GM19463 (cell line): ENCODE data around the gene SKI.

Source experiments
- ATAC-seq: cut with Tn5 transposase; IDR thresholded peaks from one replicate; pipeline ENCODE4 v1.9.1; 2021; ENCODE audit warnings: mild to moderate bottlenecking, moderate library complexity; ENCODE audit not compliant: unreplicated experiment

SKI gene

DNA sequence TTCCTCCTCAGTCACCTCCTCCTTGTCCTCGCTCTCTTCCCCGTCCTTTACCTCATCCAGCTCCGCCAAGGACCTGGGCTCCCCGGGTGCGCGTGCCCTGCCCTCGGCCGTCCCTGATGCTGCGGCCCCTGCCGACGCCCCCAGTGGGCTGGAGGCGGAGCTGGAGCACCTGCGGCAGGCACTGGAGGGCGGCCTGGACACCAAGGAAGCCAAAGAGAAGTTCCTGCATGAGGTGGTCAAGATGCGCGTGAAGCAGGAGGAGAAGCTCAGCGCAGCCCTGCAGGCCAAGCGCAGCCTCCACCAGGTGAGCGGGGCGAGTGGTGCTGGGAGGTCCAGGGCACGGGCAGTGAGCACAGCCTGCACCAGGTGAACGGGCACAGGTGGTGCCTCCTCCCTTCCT is 76.2 kb downstream of the SKI start:
- ATAC-seq, result no peak

DNA sequence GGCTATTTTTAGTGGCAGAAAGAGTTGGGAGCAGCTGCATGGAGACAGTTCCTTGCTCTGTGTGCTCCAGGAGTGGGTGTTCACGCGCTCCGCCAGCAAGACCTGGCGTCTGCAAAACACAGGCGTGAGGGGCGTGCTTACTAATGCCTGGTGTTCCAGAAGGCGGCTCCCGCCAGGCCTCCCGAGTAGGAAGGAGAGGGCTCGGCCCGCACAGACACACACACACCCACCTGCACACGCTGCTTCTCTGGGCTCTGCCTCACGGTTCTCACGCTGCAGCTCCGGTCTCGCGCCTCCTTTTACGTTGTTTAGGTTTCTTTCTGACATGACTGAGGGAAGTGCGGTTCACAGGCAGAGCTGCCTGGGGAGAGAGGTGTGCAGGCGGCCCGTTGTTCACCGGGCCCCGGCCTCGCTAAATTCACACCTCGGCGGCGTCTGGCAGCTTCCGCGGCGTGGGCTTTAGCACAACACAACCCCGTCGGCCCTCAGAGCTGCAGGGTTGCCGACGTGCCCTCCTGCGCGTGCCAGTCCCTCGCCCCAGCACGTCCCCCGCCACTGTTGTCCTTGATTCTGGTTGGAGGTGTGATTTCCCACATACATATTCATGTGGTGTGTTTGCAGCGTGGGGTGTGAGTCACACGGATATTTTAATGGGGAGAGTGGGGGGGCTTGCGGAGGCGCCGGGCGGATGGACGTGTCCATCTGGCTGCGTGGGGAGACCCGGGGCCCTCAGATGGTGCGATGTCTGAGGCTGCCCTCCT is 77.0 kb downstream of the SKI start:
- ATAC-seq, result no peak

GRCh38 chr1:2306151-2306978 is 78.2 kb downstream of the SKI start:
- no peak for ATAC-seq

- no peak for ATAC-seq
Measured at GRCh38 chr1:2307064-2307605, 79.0 kb downstream of the SKI start.

- ATAC-seq, result no peak
Measured at GRCh38 chr1:2307972-2308371, 79.9 kb downstream of the SKI start.

GRCh38 chr1:2308844-2309243 is 80.7 kb downstream of the SKI start:
- no peak for ATAC-seq

DNA sequence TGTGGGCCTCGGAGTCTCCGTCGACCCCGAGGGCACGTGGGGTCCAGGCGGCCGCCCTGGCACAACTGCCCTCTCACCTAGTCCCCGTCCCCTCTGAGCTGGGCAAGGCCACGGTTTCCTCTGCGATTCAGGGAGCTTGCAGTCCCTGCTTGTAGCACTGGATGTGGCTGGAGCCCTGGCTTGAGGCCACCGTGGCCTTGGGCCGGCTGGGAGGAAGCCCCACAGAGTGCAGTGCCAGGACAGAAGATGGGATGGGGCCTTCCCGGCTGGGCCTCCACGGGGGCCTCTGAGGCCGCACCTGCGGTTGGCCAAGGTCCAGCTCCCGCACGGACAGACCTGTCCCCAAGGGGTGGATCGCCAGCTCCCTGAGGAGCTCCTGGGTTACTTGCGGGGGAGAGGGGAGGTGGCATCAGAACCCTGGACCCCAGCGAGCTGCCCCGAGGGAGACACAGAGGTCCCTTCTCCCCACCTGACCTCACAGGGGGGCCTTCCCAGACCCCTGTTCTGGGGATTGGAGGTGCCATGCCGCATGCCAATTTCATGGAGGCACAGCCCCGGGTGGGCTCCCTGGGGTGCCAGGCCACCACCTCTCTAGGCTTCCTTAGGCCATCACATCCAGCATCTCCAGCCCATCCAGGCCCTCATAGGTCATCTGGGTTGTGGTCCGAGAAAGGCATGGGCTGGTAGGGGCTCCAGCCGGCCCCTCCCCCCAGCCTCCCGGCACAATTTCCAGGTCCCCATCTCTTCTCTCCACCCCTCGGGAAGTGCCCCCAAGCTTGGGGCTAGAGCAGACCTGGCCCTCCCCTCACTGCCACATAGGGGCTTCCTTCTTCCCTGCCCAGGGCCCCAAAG is 82.4 kb downstream of the SKI start:
- ATAC-seq, result no peak

- ATAC-seq, result no peak
Measured at GRCh38 chr1:2311184-2312032, 83.3 kb downstream of the SKI start.

DNA sequence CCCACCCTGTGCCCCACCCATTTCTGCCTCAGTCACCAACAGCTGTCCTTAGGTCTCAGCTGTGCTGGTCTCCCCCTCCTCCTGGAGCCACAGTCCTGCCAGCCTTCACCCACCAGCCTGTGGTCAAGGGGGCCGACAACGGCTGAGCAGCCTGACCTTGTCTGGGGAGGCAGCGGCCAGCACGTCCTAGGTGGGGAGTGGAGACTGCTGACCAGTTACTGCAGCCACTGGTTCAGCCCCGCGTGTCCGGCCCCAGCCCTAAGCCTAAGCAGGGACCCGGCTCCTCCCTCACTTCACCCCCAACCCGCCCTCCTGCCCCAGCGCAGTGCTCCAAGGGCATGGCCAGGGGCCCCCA is 84.0 kb downstream of the SKI start:
- ATAC-seq, result no peak

DNA sequence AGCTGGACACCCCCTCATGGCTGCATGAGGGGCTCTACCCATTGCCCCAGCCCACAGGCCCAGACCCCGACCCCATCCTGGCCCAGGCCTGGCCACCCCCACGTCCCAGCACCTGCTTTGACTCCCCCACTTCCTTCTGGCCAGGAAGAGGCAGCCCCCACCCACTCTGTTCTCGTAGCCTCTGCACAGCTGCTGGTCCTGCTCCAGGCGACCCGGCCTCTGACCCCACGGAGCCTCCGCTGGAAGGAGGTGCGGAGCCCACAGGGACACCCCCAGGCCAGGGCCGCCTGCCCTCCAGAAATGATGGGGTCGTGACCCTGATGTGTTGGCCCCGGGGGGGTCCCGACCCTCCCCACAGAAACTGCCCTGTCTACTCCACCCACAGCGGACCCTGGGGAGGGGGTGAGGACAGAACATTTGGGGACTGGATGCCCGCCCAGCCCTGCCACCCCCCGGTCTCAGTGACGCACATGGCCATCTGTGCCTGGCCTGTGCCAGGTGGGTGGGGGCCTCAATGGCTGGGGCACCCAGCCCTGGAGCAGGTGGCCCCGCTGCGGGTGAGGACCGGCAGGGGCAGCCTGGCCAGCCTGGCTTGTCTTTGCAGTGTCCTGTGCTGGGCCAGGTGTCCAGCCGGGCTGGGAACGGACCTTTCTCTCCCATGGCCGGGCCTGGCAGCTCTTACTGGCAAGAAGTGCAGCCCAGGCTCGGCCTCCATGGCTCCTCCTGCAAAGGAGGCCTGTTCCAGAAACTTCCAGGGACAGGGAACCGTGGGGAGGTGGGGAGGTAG is 84.6 kb downstream of the SKI start:
- ATAC-seq, result no peak

DNA sequence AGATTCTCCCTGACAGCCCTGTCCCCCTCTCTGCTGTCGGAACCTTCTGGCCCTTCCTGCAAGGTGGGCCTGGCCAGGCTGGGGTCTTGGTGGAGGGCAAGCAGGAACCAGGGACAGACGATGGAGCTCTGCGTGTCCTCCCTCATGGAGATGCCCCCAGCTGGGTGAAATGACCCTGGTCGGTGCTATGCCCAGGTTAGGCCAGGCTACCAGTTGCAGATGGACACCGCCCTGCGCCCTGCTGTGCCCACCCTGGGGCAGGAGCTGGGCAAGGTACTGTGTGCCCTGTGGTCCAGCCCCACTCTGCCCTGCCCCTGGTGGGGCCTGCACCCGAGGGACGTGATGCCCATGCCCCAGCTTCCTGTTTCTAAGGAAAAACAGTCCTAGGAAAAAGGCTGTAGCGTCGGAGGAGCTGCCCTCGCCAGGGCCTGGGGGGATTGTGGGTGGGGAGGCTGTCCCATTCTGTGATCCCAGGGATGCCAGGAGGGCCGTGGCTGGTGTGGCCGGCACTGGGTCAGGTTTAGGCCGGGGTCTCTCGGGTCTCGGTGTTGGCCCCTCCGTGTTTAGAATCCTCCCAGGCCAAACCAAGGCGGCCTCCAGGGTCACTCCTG is 85.6 kb downstream of the SKI start:
- no peak for ATAC-seq

- no peak for ATAC-seq
Measured at GRCh38 chr1:2314273-2314802, 86.2 kb downstream of the SKI start.

DNA sequence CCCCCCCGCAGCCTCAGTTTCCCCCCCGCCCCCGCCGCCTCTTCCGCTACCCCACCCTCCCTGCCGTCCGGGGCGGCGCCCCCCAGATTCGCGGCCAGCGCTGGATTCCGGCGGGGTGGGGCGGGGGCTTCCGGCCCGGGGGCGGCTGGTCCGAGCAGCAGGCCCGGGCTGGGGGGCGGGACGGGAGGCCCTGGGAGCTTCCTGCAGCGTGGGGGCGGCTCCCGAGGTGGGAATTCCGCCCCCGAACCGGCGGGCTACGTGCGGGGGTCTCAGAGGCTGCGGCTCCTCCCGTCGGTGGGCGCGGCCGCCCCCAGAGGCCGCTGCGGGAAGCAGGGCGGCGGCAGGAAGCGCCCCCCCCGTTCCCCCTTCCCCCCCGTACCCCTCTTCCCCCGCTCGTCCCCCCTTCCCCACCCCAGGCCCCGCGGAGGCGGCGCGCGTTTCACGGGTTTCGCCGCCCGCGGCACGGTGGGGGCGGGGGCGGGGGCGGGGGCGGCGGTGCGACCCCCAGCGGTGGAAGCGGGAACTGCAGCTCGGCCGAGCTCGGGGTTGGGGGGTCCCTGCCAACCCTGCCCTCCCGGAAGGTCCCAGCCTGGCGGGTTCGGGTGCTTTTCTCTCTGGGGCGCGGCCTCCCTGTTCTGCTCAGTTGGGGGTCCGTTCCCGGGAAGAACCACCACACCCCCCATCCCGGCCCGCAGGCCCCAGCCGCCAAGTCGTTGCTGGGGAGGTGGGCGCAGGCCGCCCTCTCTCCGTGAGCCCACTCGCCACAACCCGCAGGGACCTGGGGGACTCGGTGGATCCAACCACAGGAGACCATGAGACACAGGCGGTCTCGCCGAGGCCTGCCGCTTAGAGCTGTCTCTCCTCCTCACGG is 86.9 kb downstream of the SKI start:
- ATAC-seq, result no peak

- no peak for ATAC-seq
Measured at GRCh38 chr1:2315674-2316450, 87.7 kb downstream of the SKI start.

GRCh38 chr1:2316451-2316961 is 88.4 kb downstream of the SKI start:
- ATAC-seq, result no peak

GRCh38 chr1:2317230-2318065 is 89.3 kb downstream of the SKI start:
- ATAC-seq, result no peak
